Measurements from ENCODE around the gene MCF2L. TPM values are rescaled to one million over a fixed set of nuclear protein-coding genes. Genes with fewer than 3 reads are reported as not detected.

Gene MCF2L
- total RNA-seq, 4 donors from 2014 or later: 18.4 to 173 (median 57.6) TPM

GRCh38 chr13:112998521-112999280 is 29.7 kb downstream of the MCF2L start:
- TF ChIP-seq CTCF (IDR thresholded peaks at IDR 0.05; ENCODE audit: low read depth): no peak

GRCh38 chr13:112999414-113000177 is 30.6 kb downstream of the MCF2L start:
- no peak for TF ChIP-seq CTCF (IDR thresholded peaks at IDR 0.05; ENCODE audit: low read depth)

GRCh38 chr13:113000575-113000974 is 31.6 kb downstream of the MCF2L start:
- TF ChIP-seq CTCF (IDR thresholded peaks at IDR 0.05; ENCODE audit: low read depth): no peak

- no peak for TF ChIP-seq CTCF (IDR thresholded peaks at IDR 0.05; ENCODE audit: low read depth)
Measured at GRCh38 chr13:113001241-113002140, 32.5 kb downstream of the MCF2L start.

GRCh38 chr13:113002206-113002912 is 33.3 kb downstream of the MCF2L start:
- TF ChIP-seq CTCF (IDR thresholded peaks at IDR 0.05; ENCODE audit: low read depth): no peak

GRCh38 chr13:113002913-113003290 is 33.9 kb downstream of the MCF2L start:
- TF ChIP-seq CTCF (IDR thresholded peaks at IDR 0.05; ENCODE audit: low read depth): no peak
